Activated CD4-positive, alpha-beta T cell treated with anti-CD3 and anti-CD28 coated beads for 1 hour (primary cell): ENCODE results near the gene SRSF3.
"Not testable (repeated sequence)": the region's sequence is repeated elsewhere in the genome, so short reads cannot be mapped to it uniquely, and the experiment has no call there.

ENCODE experiments used
- DNase-seq: peaks from one replicate; pipeline ENCODE4 v3.0.0-alpha.2; 2020

SRSF3 gene

GRCh38 chr6:36650848-36651478 is 56.8 kb downstream of the SRSF3 start:
- no peak for DNase-seq

GRCh38 chr6:36651659-36652379 is 57.7 kb downstream of the SRSF3 start:
- DNase-seq: no peak

GRCh38 chr6:36654469-36654868 is 60.3 kb downstream of the SRSF3 start:
- not testable (repeated sequence) for DNase-seq
